GM12891 (cell line): Measurements from ENCODE around the gene TRPV2.
"Not testable (repeated sequence)": the region's sequence is repeated elsewhere in the genome, so short reads cannot be mapped to it uniquely, and the experiment has no call there.

Experiments used
- DNase-seq: peaks from one replicate; pipeline ENCODE4 v3.0.0; 2011; ENCODE audit warnings: low spot score; ENCODE audit not compliant: insufficient read length
- FAIRE-seq: peaks from 2 replicates; lab custom pipeline; 2011; peaks lifted over from hg19 to GRCh38; lab: Jason Lieb, UNC
- PAX5 ChIP-seq: IDR thresholded peaks from 2 replicates; pipeline ENCODE4 v1.6.1; 2011; ENCODE audit warnings: low read length, moderate library complexity, mild to moderate bottlenecking; ENCODE audit not compliant: insufficient read depth, severe bottlenecking
- POLR2A ChIP-seq: IDR thresholded peaks from 2 replicates; pipeline ENCODE4 v1.6.1; 2011; ENCODE audit warnings: low read depth, low read length, control low read depth
- POLR2AphosphoS5 ChIP-seq: IDR thresholded peaks from 2 replicates; pipeline ENCODE4 v1.6.1; 2011; ENCODE audit warnings: low read depth, low read length, control low read depth
- POU2F2 ChIP-seq: IDR thresholded peaks from 2 replicates; pipeline ENCODE4 v1.6.1; 2011; ENCODE audit warnings: low read depth, mild to moderate bottlenecking, control low read depth, low read length, moderate library complexity
- SPI1 ChIP-seq: IDR thresholded peaks from 2 replicates; pipeline ENCODE4 v1.6.1; 2011; ENCODE audit warnings: low read depth, low read length, control low read depth
- TAF1 ChIP-seq: IDR thresholded peaks from 2 replicates; pipeline ENCODE4 v1.6.1; 2011; ENCODE audit warnings: low read depth, low read length, control low read depth

Gene TRPV2

DNA sequence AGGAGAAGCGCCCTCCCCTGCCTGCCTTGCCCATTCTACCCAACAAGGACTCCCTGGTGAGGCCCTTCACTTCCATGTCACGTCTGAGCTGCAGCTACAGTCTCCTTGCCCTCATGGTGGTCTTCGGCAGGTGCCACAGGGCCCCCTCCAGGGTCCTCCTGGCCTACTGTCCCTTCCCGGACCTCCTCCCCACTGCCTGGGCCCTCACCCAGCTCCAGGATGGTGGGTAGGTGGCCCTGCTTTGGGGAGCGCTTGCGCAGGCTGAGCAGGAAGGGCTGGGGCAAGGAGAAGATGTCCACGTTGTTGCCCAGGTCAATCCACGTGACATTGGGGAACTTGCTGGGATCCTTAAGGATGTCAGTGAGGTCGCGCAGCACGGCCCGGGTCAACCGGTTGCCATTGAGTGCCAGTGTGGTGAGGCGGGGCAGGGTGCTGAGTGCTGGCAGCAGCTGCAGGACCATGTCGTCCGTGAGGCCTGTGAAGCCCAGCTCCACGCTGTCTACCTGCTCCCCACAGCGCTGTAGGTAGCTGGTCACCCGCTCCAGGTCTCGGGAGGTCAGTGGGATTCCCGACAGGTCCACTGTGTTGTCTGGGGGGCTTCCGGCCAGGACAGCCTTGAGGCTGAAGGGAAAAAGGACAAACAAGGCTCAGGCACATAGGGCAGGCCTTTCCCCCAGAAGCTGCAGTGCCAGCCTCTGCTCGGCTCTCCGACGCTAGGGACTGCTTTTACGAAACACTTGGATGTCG is 28.3 kb downstream of the TRPV2 start:
- no peak for FAIRE-seq
- TF ChIP-seq POLR2AphosphoS5 (peak; percentile 71), TAF1 (no peak), PAX5 (no peak), POLR2A (peak; percentile 9; the same call in 1 of the 2 replicates)
- DNase-seq, result no peak

DNA sequence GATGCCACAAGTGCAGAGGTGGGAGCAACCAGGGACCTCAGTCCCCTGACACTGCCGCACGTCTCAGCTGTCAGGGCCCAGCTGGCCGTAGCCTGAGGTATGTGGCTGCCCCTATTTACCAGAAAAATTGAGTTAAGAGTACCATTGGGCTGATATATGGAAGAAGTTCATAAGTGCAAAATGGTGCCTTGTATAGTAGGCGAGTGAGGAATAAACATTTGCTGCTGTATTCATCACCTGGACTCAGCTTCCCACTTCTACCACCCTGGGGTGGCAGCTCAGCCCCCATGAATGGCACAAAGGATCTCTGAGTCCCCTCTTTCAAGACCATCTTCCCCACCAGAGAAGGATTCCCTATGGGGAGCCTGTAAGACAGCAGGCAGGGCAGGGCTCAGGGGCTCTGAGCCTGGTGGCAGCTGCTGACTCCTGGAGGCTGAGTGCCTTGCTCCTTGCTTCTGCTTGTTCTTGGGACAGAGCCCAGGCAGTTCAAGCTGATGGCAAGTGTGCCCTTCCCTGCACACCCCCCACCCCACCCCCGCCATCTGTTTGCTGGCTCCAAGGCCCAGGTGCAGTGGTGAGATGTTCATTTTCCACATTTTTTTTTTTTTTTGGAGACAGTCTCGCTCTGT is 29.0 kb downstream of the TRPV2 start:
- FAIRE-seq (no peak), DNase-seq (no peak)
- TF ChIP-seq POU2F2 (no peak), SPI1 (no peak), POLR2A (no peak), TAF1 (no peak), PAX5 (no peak), POLR2AphosphoS5 (peak; percentile 14; the same call in 1 of the 2 replicates)

DNA sequence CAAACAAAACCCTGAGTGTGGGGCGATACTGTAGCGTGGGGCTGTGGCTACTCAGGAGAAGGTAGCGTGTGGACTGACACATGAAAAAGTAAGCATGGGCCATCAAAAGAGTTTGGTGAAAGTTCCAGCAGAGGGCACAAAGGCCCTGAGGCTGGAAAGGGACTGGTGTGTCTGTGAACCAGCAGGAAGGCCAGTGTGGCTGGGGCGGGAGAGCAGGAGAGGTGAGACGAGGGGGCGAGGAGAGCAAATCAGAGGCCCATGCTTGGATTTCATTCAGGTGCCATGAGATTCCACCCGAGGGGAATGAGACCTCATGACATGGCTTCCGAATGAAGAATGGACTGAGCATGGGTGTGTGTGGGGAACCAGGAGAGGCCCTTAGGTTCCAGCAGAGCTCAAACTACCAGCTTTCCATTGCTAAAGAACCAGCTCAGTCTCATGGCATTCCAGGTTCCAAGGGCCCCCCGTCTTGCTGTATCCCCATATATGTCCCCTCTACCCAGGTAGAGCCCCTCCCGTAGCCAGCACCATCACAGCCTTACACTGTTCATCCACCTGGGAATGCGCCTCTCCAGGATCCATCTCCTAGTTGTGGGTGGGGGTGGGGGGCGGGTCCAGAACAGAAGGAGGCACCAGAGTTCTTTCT is 31.1 kb downstream of the TRPV2 start:
- FAIRE-seq (no peak), DNase-seq (no peak)

DNA sequence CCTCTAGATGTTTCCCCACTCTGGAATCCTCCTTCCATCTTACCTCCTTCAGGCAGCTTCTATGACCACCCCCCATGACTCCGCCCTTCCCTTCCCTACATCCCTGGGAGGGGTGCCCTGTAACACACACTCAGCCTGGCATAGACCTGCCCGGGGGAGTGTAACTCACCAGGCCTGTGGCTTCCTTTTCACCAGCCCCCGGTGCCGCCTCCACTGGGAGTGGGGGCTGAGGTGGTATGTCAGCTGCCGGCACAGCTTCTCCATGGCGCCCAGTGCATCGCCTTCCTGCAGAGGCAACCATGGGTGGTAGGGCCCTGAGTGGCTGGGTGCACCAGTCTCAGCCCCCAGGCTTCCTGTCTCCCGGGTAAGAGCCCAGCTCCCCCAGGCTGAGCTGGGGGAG is 32.3 kb downstream of the TRPV2 start:
- no peak for FAIRE-seq
- TF ChIP-seq POU2F2, result no peak
- no peak for TF ChIP-seq PAX5
- TF ChIP-seq TAF1, result no peak
- no peak for TF ChIP-seq POLR2A

More for the DNA sequence above, 31.1 kb downstream of the TRPV2 start:
- TF ChIP-seq POLR2AphosphoS5, result peak; percentile 23; the same call in 1 of the 2 replicates
- no peak for TF ChIP-seq SPI1

DNA sequence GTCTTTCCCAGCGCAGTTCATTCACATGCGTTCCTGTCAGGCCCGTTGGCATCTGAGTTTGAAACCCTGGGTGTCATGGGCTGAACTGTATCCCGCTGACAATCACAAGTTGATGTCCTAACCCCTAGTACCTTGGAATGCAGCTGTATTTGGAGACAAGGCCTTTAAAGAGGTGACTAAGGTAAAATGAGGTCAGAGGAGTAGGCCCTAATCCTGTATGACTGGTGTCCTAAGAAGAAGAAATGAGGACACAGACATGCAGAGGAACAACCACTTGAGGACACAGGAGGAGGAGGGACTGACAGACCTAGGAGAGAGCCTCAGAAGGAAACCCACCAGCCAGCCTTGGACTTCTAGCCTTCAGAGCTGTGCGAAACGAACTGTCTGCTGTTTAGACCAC is 33.1 kb downstream of the TRPV2 start:
- no peak for TF ChIP-seq TAF1
- no peak for TF ChIP-seq PAX5
- TF ChIP-seq SPI1, result no peak
- no peak for TF ChIP-seq POLR2A
- TF ChIP-seq POLR2AphosphoS5, result no peak

More for the DNA sequence above, 32.3 kb downstream of the TRPV2 start:
- no peak for DNase-seq

DNA sequence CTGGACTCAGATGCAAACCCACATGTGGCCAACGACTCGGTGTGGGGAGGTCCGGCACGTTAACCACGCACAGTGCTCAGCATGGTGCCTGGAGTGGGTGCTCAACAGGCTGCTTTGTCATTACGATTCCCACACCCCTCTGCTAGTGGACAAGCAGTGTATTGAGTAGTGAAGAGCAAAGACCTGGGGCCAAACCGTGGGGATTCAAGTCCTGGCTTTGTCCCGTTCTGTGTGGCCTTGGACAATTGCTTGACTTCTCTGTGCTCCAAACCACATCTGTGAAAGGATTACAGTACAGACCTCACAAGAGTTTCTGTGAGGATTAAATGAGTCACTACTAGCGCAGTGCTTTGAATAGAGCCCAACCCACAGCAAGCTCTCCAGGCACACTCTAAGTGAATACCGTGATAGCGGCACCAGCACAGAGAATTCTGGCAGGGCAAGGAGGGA is 33.8 kb downstream of the TRPV2 start:
- FAIRE-seq, result no peak
- no peak for DNase-seq
- no peak for TF ChIP-seq POLR2AphosphoS5
- no peak for TF ChIP-seq SPI1
- TF ChIP-seq PAX5, result no peak

More for the DNA sequence above, 33.1 kb downstream of the TRPV2 start:
- FAIRE-seq, result peak; percentile 5
- DNase-seq, result no peak

DNA sequence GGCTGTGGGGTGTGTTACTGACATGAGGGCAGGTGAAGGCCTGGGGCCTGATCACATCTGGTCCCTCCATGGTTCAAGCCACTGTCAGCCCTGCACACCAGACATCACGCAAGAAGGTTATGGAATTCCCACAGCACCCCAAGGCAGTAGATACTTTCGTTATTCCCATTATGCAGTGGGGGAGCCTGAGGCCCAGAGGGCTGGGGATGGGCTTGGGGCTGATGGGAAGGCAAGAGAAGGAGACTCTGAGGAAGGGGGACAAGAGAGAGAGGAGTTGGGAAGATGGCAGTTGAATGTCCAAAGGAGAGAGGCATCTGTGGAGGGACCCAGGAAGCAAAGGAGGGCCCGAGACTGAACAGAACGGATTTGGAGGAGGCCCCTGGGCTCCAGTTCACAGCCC is 34.7 kb downstream of the TRPV2 start:
- no peak for FAIRE-seq
- no peak for DNase-seq
- TF ChIP-seq SPI1, result no peak
- TF ChIP-seq POU2F2, result no peak
- no peak for TF ChIP-seq POLR2AphosphoS5
- TF ChIP-seq TAF1, result no peak
- TF ChIP-seq POLR2A, result no peak
- no peak for TF ChIP-seq PAX5

DNA sequence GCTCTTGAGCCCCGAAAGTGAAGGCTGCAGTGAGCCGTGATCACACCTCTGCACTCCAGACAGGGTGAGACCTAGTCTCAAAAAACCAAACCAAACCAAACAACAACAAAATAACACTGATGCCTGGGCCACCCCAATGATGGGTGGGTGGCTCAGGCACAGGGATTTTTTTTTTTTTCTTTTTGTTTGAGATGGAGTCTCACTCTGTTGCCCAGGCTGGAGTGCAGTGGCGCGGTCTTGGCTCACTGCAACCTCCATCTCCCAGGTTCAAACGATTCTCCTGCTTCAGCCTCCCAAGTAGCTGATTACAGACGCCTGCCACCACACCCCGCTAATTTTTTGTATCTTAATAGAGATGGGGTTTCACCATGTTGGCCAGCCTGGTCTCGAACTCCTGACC is 36.9 kb downstream of the TRPV2 start:
- not testable (repeated sequence) for FAIRE-seq, DNase-seq

DNA sequence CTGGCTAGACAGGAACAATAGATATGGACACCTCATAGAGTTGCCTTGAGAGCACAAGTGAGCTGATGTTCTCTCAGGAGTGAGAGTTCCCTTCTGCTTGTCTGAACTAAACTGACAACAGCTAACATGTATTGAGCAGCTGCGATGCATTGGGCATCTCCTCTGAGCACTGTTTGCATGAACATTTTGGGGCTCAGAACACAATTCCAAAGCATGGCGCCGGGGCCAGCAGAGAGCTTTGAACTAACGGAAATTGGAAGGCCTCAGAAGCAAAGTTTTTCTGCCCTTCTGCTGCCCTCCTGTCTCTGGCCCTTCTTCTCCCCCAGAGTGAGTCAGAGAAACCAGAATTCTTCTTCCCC is 38.1 kb downstream of the TRPV2 start:
- no peak for DNase-seq
- TF ChIP-seq POLR2AphosphoS5 (no peak), PAX5 (no peak), SPI1 (no peak), POLR2A (no peak), POU2F2 (no peak), TAF1 (no peak)
- no peak for FAIRE-seq

DNA sequence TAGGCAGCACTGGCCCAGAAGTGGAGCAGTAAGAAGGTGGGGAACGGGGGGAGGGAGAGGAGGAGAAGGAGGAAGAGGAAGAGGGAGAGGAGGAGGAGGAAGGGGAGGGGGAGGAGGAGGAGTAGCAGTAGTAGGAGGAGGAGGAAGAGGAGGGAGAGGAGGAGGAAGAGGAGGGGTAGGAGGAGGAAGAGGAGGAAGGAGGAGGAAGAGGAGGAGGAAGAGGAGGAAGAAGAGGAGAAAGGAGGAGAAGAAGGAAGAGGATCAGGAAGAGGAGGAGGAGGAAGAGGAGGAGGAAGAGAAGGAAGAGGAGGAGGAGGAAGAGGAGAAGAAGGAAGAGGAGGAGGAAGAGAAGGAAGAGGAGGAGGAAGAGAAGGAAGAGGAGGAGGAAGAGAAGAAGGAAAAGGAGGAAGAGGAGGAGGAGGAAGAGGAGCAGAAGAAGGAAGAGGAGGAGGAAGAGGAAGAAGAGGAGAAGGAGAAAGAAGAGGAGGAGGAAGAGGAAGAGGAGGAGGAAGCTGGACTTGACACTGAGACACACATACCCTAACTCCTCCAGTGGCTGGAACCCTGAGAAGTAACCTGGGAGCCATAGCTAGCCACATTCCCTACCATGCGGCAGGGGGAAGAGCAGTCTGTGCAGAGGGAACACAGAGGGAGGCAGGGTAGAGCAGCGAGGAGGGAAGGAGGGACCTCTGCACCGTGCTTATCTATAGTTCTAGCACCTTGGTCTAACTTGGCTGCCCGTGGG is 40.8 kb downstream of the TRPV2 start:
- TF ChIP-seq PAX5 (no peak), SPI1 (no peak), POLR2A (no peak), POLR2AphosphoS5 (no peak), POU2F2 (no peak), TAF1 (no peak)
- FAIRE-seq (no peak), DNase-seq (no peak)
